ENCODE data around the gene PIP4P1. TPM values are rescaled to one million over a fixed set of nuclear protein-coding genes. Genes with fewer than 3 reads are reported as not detected.

The PIP4P1 gene
- total and polyA plus RNA-seq, 9 of the 15 experiments (the other 6 are each of a cell fraction or from before 2014, with no cell fraction given), result 5.3 to 20.9 (median 10.7) TPM

- 0 out of 2 replicates have a peak, but pooled peaks have one; percentile 54 for TF ChIP-seq CREB3 (tag; conservative IDR thresholded peaks at IDR 0.05; ENCODE audit: low read depth)
- TF ChIP-seq ZNF780A (CRISPR knock-in tag; IDR thresholded peaks at IDR 0.05), result no peak
- TF ChIP-seq HBP1 (CRISPR knock-in tag; IDR thresholded peaks at IDR 0.05), result no peak
- TF ChIP-seq POLR2B (IDR thresholded peaks at IDR 0.05; ENCODE audit: low read depth, partially characterized antibody), result peak; percentile 76
- peak in 1 of 2 experiments; percentile 31; a peak in 1 of 4 replicates for TF ChIP-seq TRIM24 (IDR thresholded peaks at IDR 0.05)
- TF ChIP-seq HNRNPUL1 (IDR thresholded peaks at IDR 0.05; ENCODE audit: low read length), result no peak
- TF ChIP-seq ZNF143 (CRISPR knock-in tag; IDR thresholded peaks at IDR 0.05), result no peak
- peak; percentile 82 for TF ChIP-seq ZNF316 (IDR thresholded peaks at IDR 0.05)
- peak; percentile 55; the same call in 1 of the 2 replicates for TF ChIP-seq ZNF668 (CRISPR knock-in tag; IDR thresholded peaks at IDR 0.05)
- TF ChIP-seq ZNF561 (CRISPR knock-in tag; conservative IDR thresholded peaks at IDR 0.05), result no peak
- no peak for TF ChIP-seq NELFE (IDR thresholded peaks at IDR 0.05; ENCODE audit: insufficient read depth, insufficient read length)
- TF ChIP-seq CBX2 (IDR thresholded peaks at IDR 0.05; ENCODE audit: insufficient read depth, low read length, poor library complexity, severe bottlenecking), result no peak
These were observed at the start of gene PIP4P1 (continued) for GRCh38 chr14:20461225-20462141.
